ENCODE data around the gene MTCH1.

Gene MTCH1

DNA sequence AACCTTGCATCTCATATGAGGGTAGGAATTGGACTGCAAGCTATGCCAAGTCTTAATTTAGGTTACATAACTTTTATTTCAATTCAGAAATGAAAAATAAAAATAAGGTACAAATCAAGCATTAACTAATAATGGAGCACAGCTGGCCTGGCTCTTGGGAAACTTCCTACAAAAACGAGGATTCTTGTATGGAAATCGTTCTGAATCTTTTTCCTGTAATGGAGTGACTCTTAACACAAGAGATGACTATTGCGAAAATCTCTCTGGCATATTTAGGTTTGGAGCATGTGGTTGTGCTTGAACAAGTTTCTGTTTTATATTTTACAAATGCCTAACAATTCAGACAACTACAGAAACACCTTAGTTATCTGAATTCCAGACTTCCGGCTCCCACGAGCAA lies 65.5 kb downstream of the MTCH1 start:
- DNase-seq = no peak

- DNase-seq = no peak
Observed at GRCh38 chr6:36920049-36920448, 65.9 kb downstream of the MTCH1 start.

Measured in activated CD4-positive, alpha-beta T cell treated with anti-CD3 and anti-CD28 coated beads for 1 hour (primary cell).